ES-I3 (cell line): ENCODE measurements around the gene AHNAK.
A peak's percentile ranks its signal among the peaks of the same experiment; 100 is the strongest.

Experiments used
- H3K36me3 ChIP-seq: 2 replicates; pipeline ENCODE4 v1.6.1; 2013; ENCODE audit warnings: mild to moderate bottlenecking, low read length, control low read depth, moderate library complexity; ENCODE audit not compliant: insufficient read depth
- H3K4me1 ChIP-seq: 2 replicates; pipeline ENCODE4 v1.6.1; 2013; ENCODE audit warnings: mild to moderate bottlenecking, control low read depth, low read length; ENCODE audit not compliant: insufficient read depth
- H3K9ac ChIP-seq: 2 replicates; pipeline ENCODE4 v1.6.1; 2013; ENCODE audit warnings: low read depth, mild to moderate bottlenecking, low read length, moderate library complexity
- H3K9me3 ChIP-seq: 2 replicates; pipeline ENCODE4 v1.6.1; 2013; ENCODE audit warnings: mild to moderate bottlenecking, low read length, moderate library complexity; ENCODE audit not compliant: control insufficient read depth, insufficient read depth

Gene AHNAK

GRCh38 chr11:62445314-62445740, 101.3 kb downstream of the AHNAK start:
- Histone ChIP-seq H3K9me3 (no peaks in the 10 kb centered on the region), H3K9ac (no peak overlapping the region), H3K36me3 (no peaks in the 10 kb centered on the region), H3K4me1 (peaks cover 18% of the 10 kb centered on the region)

DNA sequence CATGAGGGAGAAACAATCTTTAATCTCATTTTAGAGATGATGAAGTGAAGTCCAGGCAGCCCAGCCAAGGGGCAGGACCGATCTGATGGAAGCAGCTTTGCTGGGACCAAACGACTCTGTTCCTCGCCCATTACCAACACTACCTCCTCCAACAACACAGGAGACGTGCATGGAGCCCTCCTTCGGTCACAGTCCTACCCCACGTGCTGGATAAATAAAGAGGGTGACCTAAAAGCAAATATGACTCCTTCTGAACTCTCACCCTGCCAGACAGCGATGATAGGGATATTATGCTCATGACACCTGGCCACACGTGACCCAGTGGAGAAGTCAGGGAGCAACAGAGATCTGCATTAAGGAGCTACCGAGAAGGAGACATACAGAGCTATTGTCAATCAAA, 101.8 kb downstream of the AHNAK start:
- Histone ChIP-seq H3K9me3 (no peaks in the 10 kb centered on the region), H3K4me1 (peaks cover 23% of the 10 kb centered on the region), H3K36me3 (no peaks in the 10 kb centered on the region), H3K9ac (peak overlapping the region; percentile 30; the same call in 1 of the 2 replicates)

GRCh38 chr11:62444236-62444833, 102.3 kb downstream of the AHNAK start:
- Histone ChIP-seq H3K36me3 (no peaks in the 10 kb centered on the region), H3K9ac (peak overlapping the region; percentile 30; the same call in 1 of the 2 replicates), H3K4me1 (peaks cover 23% of the 10 kb centered on the region), H3K9me3 (no peaks in the 10 kb centered on the region)

GRCh38 chr11:62443390-62444235, 103.0 kb downstream of the AHNAK start:
- Histone ChIP-seq H3K36me3 (no peaks in the 10 kb centered on the region), H3K9me3 (no peaks in the 10 kb centered on the region), H3K4me1 (peaks cover 23% of the 10 kb centered on the region), H3K9ac (peak overlapping the region; percentile 30; the same call in 1 of the 2 replicates)

GRCh38 chr11:62439785-62440602, 106.6 kb downstream of the AHNAK start:
- no peaks in the 10 kb centered on the region for H3K36me3 ChIP-seq
- no peaks in the 10 kb centered on the region for H3K9me3 ChIP-seq
- H3K9ac ChIP-seq: no peak overlapping the region
- H3K4me1 ChIP-seq: peaks cover 18% of the 10 kb centered on the region

- Histone ChIP-seq H3K9ac (no peak overlapping the region), H3K4me1 (peaks cover 13% of the 10 kb centered on the region), H3K36me3 (no peaks in the 10 kb centered on the region), H3K9me3 (no peaks in the 10 kb centered on the region)
Measured at GRCh38 chr11:62438641-62439040, 108.0 kb downstream of the AHNAK start.

GRCh38 chr11:62437616-62438015, 109.0 kb downstream of the AHNAK start:
- H3K36me3 ChIP-seq: no peaks in the 10 kb centered on the region
- H3K9ac ChIP-seq: no peak overlapping the region
- H3K9me3 ChIP-seq: no peaks in the 10 kb centered on the region
- peaks cover 16% of the 10 kb centered on the region for H3K4me1 ChIP-seq

GRCh38 chr11:62435846-62436660, 110.6 kb downstream of the AHNAK start:
- H3K36me3 ChIP-seq: no peaks in the 10 kb centered on the region
- H3K9ac ChIP-seq: no peak overlapping the region
- H3K9me3 ChIP-seq: no peaks in the 10 kb centered on the region
- peaks cover 16% of the 10 kb centered on the region for H3K4me1 ChIP-seq

DNA sequence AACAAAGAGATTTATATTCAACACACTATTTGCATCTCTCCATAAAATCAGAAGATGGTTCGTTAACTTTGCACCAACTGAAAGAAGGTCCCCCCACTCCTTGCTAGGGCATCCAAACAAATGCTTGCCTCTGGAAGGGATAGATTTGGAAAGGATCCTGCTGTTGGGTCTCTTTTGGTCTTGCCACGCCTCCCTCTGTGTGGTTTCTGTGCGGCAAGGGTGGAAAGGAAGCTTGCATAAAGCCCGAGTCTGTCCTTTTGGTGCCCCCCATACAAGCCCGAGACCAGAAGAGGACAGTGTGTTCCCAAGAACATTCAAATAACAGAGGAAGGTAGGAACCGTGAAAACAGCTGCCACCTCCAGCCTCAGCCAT, 112.7 kb downstream of the AHNAK start:
- H3K9ac ChIP-seq: no peak overlapping the region
- H3K9me3 ChIP-seq: no peaks in the 10 kb centered on the region
- H3K36me3 ChIP-seq: no peaks in the 10 kb centered on the region
- H3K4me1 ChIP-seq: peaks cover 10% of the 10 kb centered on the region; the same call in 1 of the 2 replicates

DNA sequence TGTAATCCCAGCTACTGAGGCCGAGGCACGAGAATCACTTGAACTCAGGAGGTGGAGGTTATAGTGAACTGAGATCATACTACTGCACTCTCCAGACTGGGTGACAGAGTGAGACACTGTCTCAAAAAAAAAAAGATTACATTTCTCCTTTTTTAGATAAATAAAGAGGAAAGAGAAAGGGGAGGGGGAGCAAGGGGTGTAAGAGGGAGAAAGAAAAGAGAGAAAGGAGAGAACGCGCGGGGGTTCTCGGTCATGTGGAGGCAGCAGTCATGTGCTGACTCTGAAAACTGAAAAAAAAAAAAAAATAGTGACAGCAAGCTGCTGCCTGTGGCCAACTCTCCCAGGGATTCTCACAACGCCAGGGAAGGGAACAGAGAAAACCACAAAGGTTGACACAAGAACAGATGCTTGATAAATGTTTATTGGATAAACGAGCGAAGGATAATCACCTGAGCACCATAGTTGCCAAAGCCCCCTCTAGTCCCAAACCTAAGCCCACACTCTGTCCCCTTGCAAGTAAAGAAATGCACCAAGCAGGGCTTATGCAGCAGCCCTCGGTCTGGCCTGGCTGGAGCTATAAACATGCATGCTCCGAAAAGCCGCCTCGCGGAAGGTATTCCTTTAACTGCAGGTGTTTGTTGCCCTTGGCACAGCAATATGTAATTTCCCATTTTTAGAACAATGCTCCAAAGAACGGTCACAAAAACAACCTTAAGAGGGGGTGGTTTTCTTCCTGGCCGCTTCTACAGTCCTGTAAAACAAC, 113.3 kb downstream of the AHNAK start:
- Histone ChIP-seq H3K9me3 (no peaks in the 10 kb centered on the region), H3K9ac (no peak overlapping the region), H3K36me3 (no peaks in the 10 kb centered on the region), H3K4me1 (peaks cover 14% of the 10 kb centered on the region; the same call in 1 of the 2 replicates)

GRCh38 chr11:62432695-62433094, 113.9 kb downstream of the AHNAK start:
- Histone ChIP-seq H3K36me3 (no peaks in the 10 kb centered on the region), H3K9me3 (no peaks in the 10 kb centered on the region), H3K4me1 (peaks cover 17% of the 10 kb centered on the region; the same call in 1 of the 2 replicates), H3K9ac (no peak overlapping the region)

DNA sequence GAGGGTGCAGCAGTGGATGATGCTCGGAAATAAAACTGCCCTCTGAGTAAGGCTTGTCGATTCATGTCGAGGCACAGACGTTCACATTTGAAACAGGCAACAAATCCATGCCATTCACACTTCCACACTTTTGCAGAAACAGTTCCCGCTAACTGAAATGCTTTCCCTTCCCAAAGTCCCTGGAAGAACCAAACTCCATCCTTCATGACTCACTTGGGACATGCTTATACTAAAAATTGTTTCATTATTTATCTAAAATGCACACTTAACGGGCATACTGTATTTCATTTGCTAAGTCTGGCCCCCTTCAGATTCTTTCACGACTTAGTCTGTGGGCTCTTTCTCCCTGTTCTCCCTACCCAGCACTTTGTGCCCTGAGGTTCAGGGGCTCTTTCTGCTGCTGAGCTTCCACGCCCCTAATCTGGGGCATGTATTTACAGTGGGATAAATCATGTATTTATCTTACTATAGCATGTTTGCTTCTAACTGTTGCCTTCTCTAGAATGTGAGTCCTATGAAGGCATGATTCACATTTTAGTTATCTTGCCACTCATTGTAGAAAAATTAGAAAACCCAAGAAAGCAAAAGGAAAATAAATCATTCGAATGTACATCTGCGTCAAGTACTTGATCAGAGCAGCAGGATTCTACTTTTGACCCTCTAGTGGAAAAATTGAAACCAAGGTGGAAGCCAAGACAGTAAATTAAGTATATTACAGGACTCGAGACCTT, 115.3 kb downstream of the AHNAK start:
- H3K4me1 ChIP-seq: peaks cover 23% of the 10 kb centered on the region
- no peaks in the 10 kb centered on the region for H3K36me3 ChIP-seq
- no peaks in the 10 kb centered on the region for H3K9me3 ChIP-seq
- H3K9ac ChIP-seq: no peak overlapping the region

GRCh38 chr11:62430425-62430824, 116.2 kb downstream of the AHNAK start:
- no peak overlapping the region for H3K9ac ChIP-seq

More at GRCh38 chr11:62430425-62430824, 116.2 kb downstream of the AHNAK start:
- Histone ChIP-seq H3K36me3 (no peaks in the 10 kb centered on the region), H3K4me1 (peaks cover 23% of the 10 kb centered on the region), H3K9me3 (no peaks in the 10 kb centered on the region)
